GM12891 (cell line): ENCODE results near the gene GPD1.

ENCODE experiments used
- DNase-seq: peaks from one replicate; pipeline ENCODE4 v3.0.0; 2011; ENCODE audit warnings: low spot score; ENCODE audit not compliant: insufficient read length
- FAIRE-seq: peaks from 2 replicates; lab custom pipeline; 2011; peaks lifted over from hg19 to GRCh38; lab: Jason Lieb, UNC
- PAX5 ChIP-seq: IDR thresholded peaks from 2 replicates; pipeline ENCODE4 v1.6.1; 2011; ENCODE audit warnings: low read length, moderate library complexity, mild to moderate bottlenecking; ENCODE audit not compliant: insufficient read depth, severe bottlenecking
- POLR2A ChIP-seq: IDR thresholded peaks from 2 replicates; pipeline ENCODE4 v1.6.1; 2011; ENCODE audit warnings: low read depth, low read length, control low read depth
- POLR2AphosphoS5 ChIP-seq: IDR thresholded peaks from 2 replicates; pipeline ENCODE4 v1.6.1; 2011; ENCODE audit warnings: low read depth, low read length, control low read depth
- POU2F2 ChIP-seq: IDR thresholded peaks from 2 replicates; pipeline ENCODE4 v1.6.1; 2011; ENCODE audit warnings: low read depth, mild to moderate bottlenecking, control low read depth, low read length, moderate library complexity
- SPI1 ChIP-seq: IDR thresholded peaks from 2 replicates; pipeline ENCODE4 v1.6.1; 2011; ENCODE audit warnings: low read depth, low read length, control low read depth
- TAF1 ChIP-seq: IDR thresholded peaks from 2 replicates; pipeline ENCODE4 v1.6.1; 2011; ENCODE audit warnings: low read depth, low read length, control low read depth

GPD1 gene

DNA sequence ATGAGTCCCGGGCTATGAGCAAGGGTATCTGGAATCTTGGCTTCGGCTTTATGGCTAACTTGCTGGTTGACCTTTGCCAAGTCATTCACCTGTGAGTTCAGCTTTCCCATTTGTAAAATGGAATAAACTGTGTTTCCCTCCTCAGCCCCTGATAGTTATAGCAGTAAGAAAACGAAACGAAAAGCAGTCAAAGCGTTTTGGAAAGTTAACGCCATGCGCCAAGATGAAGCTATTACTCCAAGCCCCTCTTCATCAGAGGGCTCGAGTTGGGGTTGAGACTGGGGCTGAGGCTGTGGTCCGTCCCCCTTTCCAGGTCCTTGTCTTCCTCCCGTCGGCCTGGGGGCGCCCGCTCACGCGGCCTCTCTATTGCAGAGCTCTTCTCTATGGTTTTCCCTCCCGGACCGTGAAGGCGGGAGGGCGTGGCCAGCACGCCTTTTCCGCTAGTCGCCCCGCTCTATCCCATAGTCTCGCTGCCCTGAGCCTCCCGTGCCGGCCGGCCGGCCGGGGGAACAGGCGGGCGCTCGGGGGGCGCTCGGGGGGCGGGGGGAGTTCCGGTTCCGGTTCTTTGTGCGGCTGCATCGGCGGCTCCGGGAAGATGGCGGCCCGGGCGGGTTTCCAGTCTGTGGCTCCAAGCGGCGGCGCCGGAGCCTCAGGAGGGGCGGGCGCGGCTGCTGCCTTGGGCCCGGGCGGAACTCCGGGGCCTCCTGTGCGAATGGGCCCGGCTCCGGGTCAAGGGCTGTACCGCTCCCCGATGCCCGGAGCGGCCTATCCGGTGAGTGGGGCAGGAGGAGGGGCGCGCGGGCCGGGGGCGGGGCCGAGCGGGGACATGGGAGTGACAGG is 18.8 kb upstream of the GPD1 start, which contains the start of gene SMARCD1:
SMARCD1 (plus strand) TSS at position 568 of the 840 bp plus-strand sequence; CDS start at position 596, 28 bp downstream.
- FAIRE-seq (peak; percentile 75), DNase-seq (peak; percentile 90)
- TF ChIP-seq TAF1 (peak; percentile 19), POU2F2 (no peak), POLR2A (peak; percentile 54; the same call in 1 of the 2 replicates), SPI1 (no peak), PAX5 (no peak), POLR2AphosphoS5 (peak; percentile 65)

DNA sequence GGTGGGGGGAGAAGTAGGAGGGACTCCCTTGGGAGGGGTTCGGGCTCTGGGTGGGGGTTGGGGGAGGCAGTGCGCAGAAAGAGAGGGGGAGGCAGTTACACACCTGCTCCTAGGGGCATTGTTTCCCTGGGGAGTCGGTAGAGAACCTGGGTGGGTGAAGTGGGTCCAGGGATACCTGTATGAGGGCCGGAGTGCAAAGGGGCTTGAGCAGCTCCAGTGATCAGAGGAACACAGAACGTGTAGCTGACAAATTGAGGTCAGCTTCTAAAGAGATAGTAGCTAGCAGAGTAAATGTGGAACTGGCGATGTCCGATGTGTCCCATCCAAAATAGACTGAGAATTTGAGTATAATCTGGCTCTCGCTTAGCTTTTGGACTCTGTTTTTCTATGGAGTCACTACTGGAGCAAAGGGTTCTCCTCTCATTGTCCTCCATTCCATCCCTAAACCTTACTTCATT is 18.2 kb upstream of the GPD1 start:
- TF ChIP-seq POLR2A, result no peak
- TF ChIP-seq SPI1, result no peak
- TF ChIP-seq POU2F2, result no peak
- TF ChIP-seq POLR2AphosphoS5, result no peak
- FAIRE-seq (no peak), DNase-seq (no peak)

DNA sequence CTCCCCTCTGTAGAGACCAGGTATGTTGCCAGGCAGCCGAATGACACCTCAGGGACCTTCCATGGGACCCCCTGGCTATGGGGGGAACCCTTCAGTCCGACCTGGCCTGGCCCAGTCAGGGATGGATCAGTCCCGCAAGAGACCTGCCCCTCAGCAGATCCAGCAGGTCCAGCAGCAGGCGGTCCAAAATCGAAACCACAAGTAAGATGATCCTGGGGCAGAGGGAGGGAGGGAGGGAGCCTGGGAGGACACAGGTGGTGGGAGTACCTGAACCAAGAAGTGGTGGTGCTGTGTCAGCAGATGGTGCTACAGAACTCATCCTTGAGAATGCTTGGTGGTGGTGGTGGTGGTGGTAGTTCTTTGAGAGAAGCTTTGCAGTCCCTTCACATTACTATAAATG is 17.7 kb upstream of the GPD1 start:
- no peak for TF ChIP-seq POU2F2
- no peak for TF ChIP-seq TAF1
- no peak for TF ChIP-seq PAX5
- no peak for TF ChIP-seq SPI1
- TF ChIP-seq POLR2AphosphoS5, result no peak
- no peak for TF ChIP-seq POLR2A
- FAIRE-seq (no peak), DNase-seq (no peak)

DNA sequence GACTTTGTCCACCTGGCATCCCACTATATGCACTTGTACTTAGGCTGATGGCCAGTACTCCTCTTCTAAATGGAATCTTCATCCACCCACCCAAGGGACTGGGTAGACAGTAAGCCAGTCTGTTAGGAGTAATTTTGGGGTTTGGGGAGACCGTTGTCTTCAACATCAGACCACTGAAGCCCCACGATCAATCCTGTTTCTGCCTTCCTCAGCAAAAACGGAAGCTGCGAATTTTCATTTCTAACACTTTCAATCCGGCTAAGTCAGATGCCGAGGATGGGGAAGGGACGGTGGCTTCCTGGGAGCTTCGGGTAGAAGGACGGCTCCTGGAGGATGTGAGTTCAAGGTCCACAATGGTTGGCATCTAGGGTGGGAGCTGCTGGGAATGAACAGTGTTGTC is 16.7 kb upstream of the GPD1 start:
- FAIRE-seq, result no peak
- no peak for TF ChIP-seq SPI1
- no peak for TF ChIP-seq POLR2A
- no peak for TF ChIP-seq PAX5
- no peak for DNase-seq

DNA sequence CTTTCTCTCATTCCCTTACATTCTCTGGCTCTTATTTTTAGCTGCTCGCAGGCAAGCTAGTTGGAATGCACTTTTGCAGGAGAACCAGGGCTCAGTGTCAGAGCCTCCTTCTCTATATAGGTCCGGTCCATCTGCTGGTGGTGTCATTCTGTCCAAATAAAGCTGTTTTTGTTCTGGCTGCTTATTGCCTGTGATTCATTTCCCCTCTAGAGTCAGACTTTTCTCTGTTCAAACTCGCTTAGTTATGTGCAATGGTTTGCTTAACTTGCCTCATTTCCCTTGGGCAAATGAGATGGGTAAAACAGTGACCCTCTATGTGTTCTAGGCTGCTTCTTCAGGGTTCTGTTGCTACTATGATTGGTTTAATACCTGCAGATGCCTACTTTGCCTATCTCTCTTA is 15.8 kb upstream of the GPD1 start:
- TF ChIP-seq POLR2A, result no peak
- TF ChIP-seq POLR2AphosphoS5, result no peak
- TF ChIP-seq TAF1, result no peak
- no peak for TF ChIP-seq POU2F2
- TF ChIP-seq PAX5, result no peak
- no peak for TF ChIP-seq SPI1
- FAIRE-seq (no peak), DNase-seq (no peak)

DNA sequence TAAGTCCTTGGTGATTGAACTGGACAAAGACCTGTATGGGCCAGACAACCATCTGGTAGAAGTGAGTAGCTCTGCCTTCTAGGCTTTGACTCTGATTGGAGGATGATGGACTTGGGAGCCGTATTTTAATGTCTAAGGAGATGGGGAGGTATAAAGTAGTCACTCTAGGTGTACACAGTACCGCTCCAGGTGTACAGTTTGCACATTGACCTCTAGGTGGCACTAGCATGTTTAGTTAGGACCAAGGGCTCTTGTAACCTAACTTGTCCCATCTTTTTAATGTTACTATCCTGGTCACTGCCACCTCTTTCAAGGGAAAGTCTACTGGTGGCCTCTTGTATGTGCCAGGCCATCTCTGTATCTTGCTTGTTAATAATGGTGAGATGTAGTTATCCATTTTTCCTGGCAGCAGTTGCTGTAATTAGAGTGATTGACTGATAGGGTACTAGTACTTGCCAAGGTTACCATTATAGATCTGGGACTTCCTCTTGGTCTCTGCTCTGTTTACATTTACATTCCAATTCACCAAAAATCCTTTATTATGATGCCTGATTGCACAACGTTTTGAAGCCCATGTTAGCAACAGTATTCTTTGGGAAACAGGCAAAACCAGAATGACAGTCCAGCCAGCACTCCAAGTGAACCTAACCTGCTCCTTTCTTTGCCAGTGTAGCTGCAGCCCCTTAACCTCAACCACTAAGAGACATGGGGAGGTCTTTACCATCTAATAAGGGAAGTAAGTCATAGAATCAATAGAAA is 15.1 kb upstream of the GPD1 start:
- FAIRE-seq (peak; percentile 78), DNase-seq (no peak)

DNA sequence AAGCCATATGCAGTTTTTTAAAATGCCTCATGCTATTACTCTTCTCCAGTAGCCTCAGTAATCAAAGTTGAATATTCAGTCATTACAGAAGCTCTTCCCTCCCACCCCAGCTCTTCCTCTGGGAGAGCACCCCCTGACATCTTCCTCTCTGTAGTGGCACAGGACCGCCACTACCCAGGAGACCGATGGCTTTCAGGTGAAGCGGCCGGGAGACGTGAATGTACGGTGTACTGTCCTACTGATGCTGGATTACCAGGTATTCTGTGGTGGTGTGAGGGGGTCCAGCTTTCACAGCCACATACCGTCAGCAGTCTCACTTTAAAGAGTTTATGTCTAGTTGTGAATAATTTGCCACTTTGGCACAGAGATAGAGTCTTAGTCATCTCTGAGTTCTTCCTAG is 14.1 kb upstream of the GPD1 start:
- TF ChIP-seq POLR2AphosphoS5 (no peak), PAX5 (no peak), POLR2A (no peak), SPI1 (no peak), POU2F2 (no peak), TAF1 (no peak)
- DNase-seq (no peak), FAIRE-seq (no peak)

More for the DNA sequence above, 15.1 kb upstream of the GPD1 start:
- TF ChIP-seq POLR2A (no peak), PAX5 (no peak), POU2F2 (no peak), TAF1 (no peak), SPI1 (no peak; the same call in 1 of the 2 replicates), POLR2AphosphoS5 (no peak)

DNA sequence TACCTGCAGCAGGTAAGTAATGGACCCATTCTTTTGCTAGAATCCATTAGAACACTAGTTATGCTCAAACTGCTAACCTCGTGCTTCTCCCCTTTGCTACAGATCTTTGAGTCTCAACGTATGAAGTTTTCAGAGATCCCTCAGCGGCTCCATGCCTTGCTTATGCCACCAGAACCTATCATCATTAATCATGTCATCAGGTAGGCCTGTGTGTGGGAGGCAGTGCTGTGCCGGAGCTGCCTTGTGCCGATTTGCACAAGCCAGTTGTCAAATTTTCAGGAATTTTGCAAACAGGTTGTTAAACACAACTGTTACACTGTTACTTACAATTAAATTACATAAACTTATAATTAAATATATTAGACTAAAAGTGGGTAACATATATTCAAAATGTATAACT is 13.4 kb upstream of the GPD1 start:
- no peak for DNase-seq
- TF ChIP-seq SPI1 (no peak), POLR2A (no peak), POU2F2 (no peak), PAX5 (no peak), TAF1 (no peak), POLR2AphosphoS5 (no peak)
- FAIRE-seq, result no peak

DNA sequence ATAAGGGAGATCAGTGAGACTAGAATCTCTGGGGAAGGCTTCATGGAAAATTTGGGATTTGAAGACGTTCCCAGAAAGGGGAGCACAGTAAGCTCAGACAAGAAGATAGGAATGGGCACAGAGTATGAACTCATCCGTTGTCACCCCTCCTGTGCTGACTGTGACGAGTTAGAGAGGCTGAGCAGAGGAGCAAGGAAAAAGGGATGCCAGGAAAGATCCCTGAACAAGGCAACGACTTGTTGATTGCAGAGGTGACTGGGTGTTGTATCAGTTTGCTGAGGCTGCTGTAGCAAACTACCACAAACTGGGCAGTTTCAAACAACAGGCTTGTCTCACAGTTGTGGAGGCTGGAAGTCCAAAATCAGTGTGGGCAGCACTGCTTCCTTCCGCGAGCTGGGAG is 5.9 kb upstream of the GPD1 start:
- TF ChIP-seq TAF1 (no peak), SPI1 (no peak), POLR2A (no peak), POU2F2 (no peak), PAX5 (no peak), POLR2AphosphoS5 (no peak)
- FAIRE-seq (no peak), DNase-seq (no peak)
